Measurements from ENCODE around the gene HIPK2. TPM values are rescaled to one million over a fixed set of nuclear protein-coding genes. Genes with fewer than 3 reads are reported as not detected.
A peak's percentile ranks its signal among the peaks of the same experiment; 100 is the strongest.

The HIPK2 gene
- total RNA-seq, 2 experiments from 2014 or later = 17.3 to 17.6 TPM

DNA sequence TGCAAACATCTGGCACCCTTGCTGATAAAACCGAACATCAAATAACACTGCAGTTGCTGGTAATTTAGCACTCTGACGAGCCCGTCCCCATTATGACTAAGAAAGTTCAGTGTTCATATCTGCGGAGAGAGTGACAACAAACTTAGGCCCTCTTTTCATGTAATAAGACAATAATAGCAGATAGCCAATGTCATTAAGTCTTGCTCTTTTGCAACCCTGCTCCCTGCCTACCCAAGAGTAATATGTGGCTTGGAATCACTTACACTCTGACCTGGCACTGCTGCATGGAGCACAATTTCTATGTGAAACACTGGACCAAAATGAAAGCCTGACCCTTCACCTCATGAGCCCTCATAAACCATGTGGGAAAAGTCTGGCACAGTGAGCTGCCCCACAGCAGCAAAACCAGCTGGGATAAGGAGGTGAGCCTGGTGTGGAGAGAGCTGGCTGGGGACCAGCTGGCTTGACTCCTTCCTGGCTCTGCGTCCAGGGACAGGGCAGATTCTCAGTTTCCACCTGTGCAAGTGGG is 86.5 kb downstream of the HIPK2 start:
- POLR2A ChIA-PET = no interaction called here
- CTCF ChIA-PET = interaction anchor here (1.2 kb wide), 1 partner anchor 44 kb away, joined by 3 read pairs; no protein-coding TSS in a partner anchor
- ATAC-seq (no peak), DNase-seq (no peak)
- Mint-ChIP-seq H3K9me3 (peaks cover 5% of the 10 kb centered on the region), H3K4me1 (ENCODE audit: low read depth) (peaks cover 17% of the 10 kb centered on the region), H3K27me3 (no peaks in the 10 kb centered on the region), H3K36me3 (ENCODE audit: low read depth) (peaks cover 28% of the 10 kb centered on the region), H3K27ac (no peak overlapping the region), H3K4me3 (no peak overlapping the region)
- intact Hi-C loops (cut with micrococcal nuclease) = no loop called here
- TF ChIP-seq, protein P1, sequence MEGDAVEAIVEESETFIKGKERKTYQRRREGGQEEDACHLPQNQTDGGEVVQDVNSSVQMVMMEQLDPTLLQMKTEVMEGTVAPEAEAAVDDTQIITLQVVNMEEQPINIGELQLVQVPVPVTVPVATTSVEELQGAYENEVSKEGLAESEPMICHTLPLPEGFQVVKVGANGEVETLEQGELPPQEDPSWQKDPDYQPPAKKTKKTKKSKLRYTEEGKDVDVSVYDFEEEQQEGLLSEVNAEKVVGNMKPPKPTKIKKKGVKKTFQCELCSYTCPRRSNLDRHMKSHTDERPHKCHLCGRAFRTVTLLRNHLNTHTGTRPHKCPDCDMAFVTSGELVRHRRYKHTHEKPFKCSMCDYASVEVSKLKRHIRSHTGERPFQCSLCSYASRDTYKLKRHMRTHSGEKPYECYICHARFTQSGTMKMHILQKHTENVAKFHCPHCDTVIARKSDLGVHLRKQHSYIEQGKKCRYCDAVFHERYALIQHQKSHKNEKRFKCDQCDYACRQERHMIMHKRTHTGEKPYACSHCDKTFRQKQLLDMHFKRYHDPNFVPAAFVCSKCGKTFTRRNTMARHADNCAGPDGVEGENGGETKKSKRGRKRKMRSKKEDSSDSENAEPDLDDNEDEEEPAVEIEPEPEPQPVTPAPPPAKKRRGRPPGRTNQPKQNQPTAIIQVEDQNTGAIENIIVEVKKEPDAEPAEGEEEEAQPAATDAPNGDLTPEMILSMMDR (IDR thresholded peaks at IDR 0.05) = no peak

DNA sequence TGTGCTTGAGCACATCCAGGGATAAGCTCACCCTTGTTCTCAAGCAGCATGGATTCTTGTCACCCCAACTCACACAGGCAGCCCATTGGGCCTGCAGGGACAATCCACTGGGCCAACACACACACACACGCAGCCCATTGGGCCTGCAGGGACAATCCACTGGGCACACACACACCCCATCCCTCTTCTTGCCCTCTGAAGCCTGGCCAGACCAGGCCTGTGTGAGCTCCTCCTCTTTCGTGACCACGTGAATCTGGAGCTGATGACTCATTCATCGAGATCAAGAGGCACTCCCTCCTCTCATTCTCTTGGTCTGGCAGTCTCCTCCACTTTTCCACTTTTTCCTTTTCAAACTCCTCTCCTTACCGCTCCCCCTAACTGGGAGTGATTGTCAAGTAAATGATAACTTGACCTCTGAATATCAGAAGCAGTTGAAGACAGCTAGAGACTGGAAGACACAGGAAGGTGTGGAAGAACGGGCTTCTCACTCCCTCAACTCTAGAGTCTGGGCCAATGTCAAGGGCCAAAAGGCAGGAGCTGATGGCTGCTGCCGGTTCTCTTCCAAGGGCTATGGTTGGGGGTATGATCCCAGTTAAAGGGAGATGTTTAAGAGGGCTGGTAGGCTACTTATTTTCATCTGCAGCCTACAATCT is 89.7 kb downstream of the HIPK2 start:
- Mint-ChIP-seq H3K36me3 (ENCODE audit: low read depth) (peaks cover 39% of the 10 kb centered on the region), H3K27me3 (no peaks in the 10 kb centered on the region), H3K4me3 (no peak overlapping the region), H3K9me3 (peaks cover 12% of the 10 kb centered on the region), H3K4me1 (ENCODE audit: low read depth) (peaks cover 25% of the 10 kb centered on the region), H3K27ac (no peak overlapping the region)
- peak; percentile 26 for ATAC-seq
- intact Hi-C loops (cut with micrococcal nuclease) = no loop called here
- CTCF ChIA-PET = interaction anchor here (0.5 to 1.5 kb wide), 6 partner anchors 15 to 87 kb away, joined by 3 to 5 read pairs (median 3); no protein-coding TSS in a partner anchor
- TF ChIP-seq, protein P1 (IDR thresholded peaks at IDR 0.05) = no peak
- POLR2A ChIA-PET = interaction anchor here (1.0 kb wide), 1 partner anchor 12 kb away, joined by 3 read pairs; no protein-coding TSS in a partner anchor
- DNase-seq = no peak

DNA sequence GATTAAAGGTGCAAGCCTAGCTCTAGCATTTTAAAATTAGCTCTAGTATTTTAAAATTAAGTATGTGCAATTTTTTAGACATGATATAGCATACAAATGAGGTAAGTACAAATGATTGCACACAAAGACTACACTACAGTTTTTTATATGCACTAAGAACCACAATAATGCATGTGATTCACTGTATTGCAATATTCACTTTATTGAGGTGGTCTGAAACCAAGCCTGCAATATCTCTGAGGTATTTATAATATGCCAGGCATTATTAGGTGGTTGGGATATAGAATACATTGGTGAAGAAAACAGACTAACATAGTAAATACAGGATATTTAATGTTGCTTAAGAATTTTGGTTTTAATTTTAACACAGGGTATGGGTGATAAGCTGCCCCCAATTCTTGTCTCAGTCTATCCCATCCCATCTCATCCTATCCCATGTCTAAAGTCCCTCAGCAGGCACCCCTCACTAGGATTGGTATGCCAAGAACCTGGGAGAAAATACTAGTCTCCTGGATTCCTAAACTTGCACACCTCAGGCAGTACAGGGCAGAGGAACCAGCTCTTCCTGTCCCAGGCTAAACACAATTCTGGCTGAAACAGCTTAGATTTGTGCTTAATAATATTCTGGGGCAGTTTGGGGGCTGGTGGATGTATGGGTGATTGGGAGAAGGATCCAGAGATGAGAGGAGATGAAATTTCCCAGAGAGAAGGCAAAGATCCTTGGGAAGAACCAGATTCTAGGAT is 90.4 kb downstream of the HIPK2 start:
- TF ChIP-seq, protein P1 (IDR thresholded peaks at IDR 0.05) = no peak
- H3K4me1 Mint-ChIP-seq (ENCODE audit: low read depth) = peaks cover 32% of the 10 kb centered on the region
- ATAC-seq (no peak), DNase-seq (no peak)
- H3K27me3 Mint-ChIP-seq = no peaks in the 10 kb centered on the region
- H3K27ac Mint-ChIP-seq = no peak overlapping the region
- ChIA-PET POLR2A (interaction anchor here (1.0 kb wide), 1 partner anchor 12 kb away, joined by 3 read pairs; no protein-coding TSS in a partner anchor), CTCF (interaction anchor here (0.5 to 1.5 kb wide), 6 partner anchors 15 to 86 kb away, joined by 3 to 5 read pairs (median 3); no protein-coding TSS in a partner anchor)
- peaks cover 12% of the 10 kb centered on the region for H3K9me3 Mint-ChIP-seq
- no peak overlapping the region for H3K4me3 Mint-ChIP-seq
- intact Hi-C loops (cut with micrococcal nuclease) = no loop called here
- peaks cover 39% of the 10 kb centered on the region for H3K36me3 Mint-ChIP-seq (ENCODE audit: low read depth)

DNA sequence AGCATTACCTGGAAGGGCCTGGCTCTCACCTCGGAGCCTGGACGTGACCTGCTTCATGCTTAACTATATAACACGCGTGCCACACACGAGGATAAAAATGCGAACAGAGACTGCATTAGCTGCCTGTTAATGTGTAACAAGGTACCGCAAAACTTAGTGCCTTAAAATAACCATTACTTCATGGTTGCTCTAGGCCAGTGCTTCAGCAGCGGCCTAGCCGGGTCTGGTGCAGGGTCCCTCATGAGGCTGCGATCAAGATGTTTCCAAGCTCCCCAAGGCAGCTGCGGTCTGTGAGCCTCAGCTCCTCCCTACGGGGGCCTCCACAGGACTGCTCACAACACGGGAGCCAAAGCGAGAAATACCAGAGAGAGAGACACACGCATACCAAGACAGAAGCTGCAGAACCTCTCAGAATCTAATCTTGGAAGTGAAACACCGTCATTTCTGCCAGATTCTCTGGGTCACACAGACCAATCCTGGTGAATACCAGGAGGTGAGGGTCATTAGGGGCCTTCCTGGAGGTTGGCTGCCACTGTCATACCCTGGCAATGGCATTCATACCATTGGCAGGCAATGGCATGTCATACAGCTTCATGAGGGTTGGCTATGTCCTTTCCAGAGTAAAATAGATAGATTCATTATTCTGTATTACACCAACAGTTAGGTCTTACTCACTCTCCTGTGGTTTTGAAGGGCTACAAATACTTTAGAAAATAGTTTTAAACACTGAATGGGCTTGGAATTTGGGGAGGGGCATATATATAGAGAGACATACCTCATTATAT is 94.5 kb downstream of the HIPK2 start:
- H3K27me3 Mint-ChIP-seq = no peaks in the 10 kb centered on the region
- H3K9me3 Mint-ChIP-seq = peaks cover 12% of the 10 kb centered on the region
- peak overlapping the region; percentile 95 for H3K27ac Mint-ChIP-seq
- ChIA-PET POLR2A (interaction anchor here (4.0 kb wide), 1 partner anchor 10 kb away, joined by 28 read pairs; no protein-coding TSS in a partner anchor), CTCF (interaction anchor here (0.6 to 1.2 kb wide), 3 partner anchors 38 to 143 kb away, joined by 3 read pairs; no protein-coding TSS in a partner anchor)
- H3K36me3 Mint-ChIP-seq (ENCODE audit: low read depth) = peaks cover 37% of the 10 kb centered on the region
- no peak overlapping the region for H3K4me3 Mint-ChIP-seq
- TF ChIP-seq, protein P1 (IDR thresholded peaks at IDR 0.05) = no peak
- peaks cover 56% of the 10 kb centered on the region for H3K4me1 Mint-ChIP-seq (ENCODE audit: low read depth)
- DNase-seq (no peak), ATAC-seq (no peak)
- intact Hi-C loops (cut with micrococcal nuclease) = loop anchor here (5.0 kb wide), 1 partner anchor 89 kb away; no protein-coding TSS in a partner anchor

All from activated CD8-positive, alpha-beta T cell treated with anti-CD3 and anti-CD28 coated beads for 36 hours (primary cell).